ENCODE measurements around the gene ZNF23.

Gene ZNF23

GRCh38 chr16:71474864-71475263 lies 12.8 kb upstream of the ZNF23 start:
- intact Hi-C loops (cut with DNase I) = no loop called here
- DNase-seq = no peak

- intact Hi-C loops (cut with DNase I) = no loop called here
Measured at GRCh38 chr16:71473891-71474290, 11.8 kb upstream of the ZNF23 start.

GRCh38 chr16:71472931-71473330 lies 10.9 kb upstream of the ZNF23 start:
- intact Hi-C loops (cut with DNase I) = no loop called here
- DNase-seq = no peak

More at GRCh38 chr16:71473891-71474290, 11.8 kb upstream of the ZNF23 start:
- no peak for DNase-seq

GRCh38 chr16:71472051-71472450 lies 10.0 kb upstream of the ZNF23 start:
- intact Hi-C loops (cut with DNase I) = no loop called here

GRCh38 chr16:71467810-71468209 lies 5.8 kb upstream of the ZNF23 start:
- intact Hi-C loops (cut with DNase I) = no loop called here
- DNase-seq = no peak

More at GRCh38 chr16:71472051-71472450, 10.0 kb upstream of the ZNF23 start:
- no peak for DNase-seq

- DNase-seq = no peak
- intact Hi-C loops (cut with DNase I) = no loop called here
Measured at GRCh38 chr16:71464231-71464630, 2.2 kb upstream of the ZNF23 start.

- DNase-seq = no peak
- intact Hi-C loops (cut with DNase I) = no loop called here
Measured at GRCh38 chr16:71460941-71461340, 1.1 kb downstream of the ZNF23 start.

GRCh38 chr16:71460236-71460635 lies 1.8 kb downstream of the ZNF23 start:
- DNase-seq = no peak
- intact Hi-C loops (cut with DNase I) = no loop called here

- no peak for DNase-seq
- intact Hi-C loops (cut with DNase I) = no loop called here
Measured at GRCh38 chr16:71459510-71459909, 2.5 kb downstream of the ZNF23 start.

GRCh38 chr16:71456801-71457200 lies 5.2 kb downstream of the ZNF23 start:
- intact Hi-C loops (cut with DNase I) = no loop called here
- DNase-seq = no peak

- DNase-seq = peak in 1 of 42 donors; percentile 13
- intact Hi-C loops (cut with DNase I) = no loop called here
Measured at GRCh38 chr16:71453036-71453435, 9.0 kb downstream of the ZNF23 start.

GRCh38 chr16:71449020-71449419 lies 13.0 kb downstream of the ZNF23 start:
- DNase-seq = no peak
- intact Hi-C loops (cut with DNase I) = no loop called here

- no peak for DNase-seq
- intact Hi-C loops (cut with DNase I) = no loop called here
Measured at GRCh38 chr16:71448274-71448866, 13.7 kb downstream of the ZNF23 start.

GRCh38 chr16:71443714-71444113 lies 18.3 kb downstream of the ZNF23 start:
- intact Hi-C loops (cut with DNase I) = no loop called here
- no peak for DNase-seq

GRCh38 chr16:71442051-71442440 lies 20.0 kb downstream of the ZNF23 start, which contains the start of gene TLE7:
Gene TLE7 (minus strand): TSS chr16:71442054. CDS start chr16:71433324, 8,730 bp downstream.
- DNase-seq = no peak
- intact Hi-C loops (cut with DNase I) = no loop called here

GRCh38 chr16:71441348-71442050 lies 20.5 kb downstream of the ZNF23 start:
- no peak for DNase-seq
- intact Hi-C loops (cut with DNase I) = no loop called here

- intact Hi-C loops (cut with DNase I) = no loop called here
- DNase-seq = no peak
Measured at GRCh38 chr16:71440669-71441347, 21.2 kb downstream of the ZNF23 start.

- intact Hi-C loops (cut with DNase I) = no loop called here
- no peak for DNase-seq
Measured at GRCh38 chr16:71439523-71439922, 22.5 kb downstream of the ZNF23 start.

GRCh38 chr16:71436473-71436872 lies 25.6 kb downstream of the ZNF23 start:
- intact Hi-C loops (cut with DNase I) = no loop called here

GRCh38 chr16:71432906-71433305 lies 29.1 kb downstream of the ZNF23 start:
- intact Hi-C loops (cut with DNase I) = no loop called here
- DNase-seq = no peak

More at GRCh38 chr16:71436473-71436872, 25.6 kb downstream of the ZNF23 start:
- DNase-seq = no peak

Data from head of caudate nucleus (tissue), 42 donors.